HepG2 (cell line): ENCODE results near the gene TUT4. TPM values are rescaled to one million over a fixed set of nuclear protein-coding genes. Genes with fewer than 3 reads are reported as not detected.

Source experiments
- ARID2 ChIP-seq: sonication (generic); formaldehyde crosslinking; IDR thresholded peaks from 2 replicates; pipeline ENCODE4 v1.8.1; 2022; ENCODE audit warnings: mild to moderate bottlenecking, missing genetic modification reagents, borderline replicate concordance
- DPF2 ChIP-seq: sonication (generic); formaldehyde crosslinking; IDR thresholded peaks from 2 replicates; pipeline ENCODE4 v1.4.0; 2020; ENCODE audit warnings: mild to moderate bottlenecking, low read depth, missing genetic modification reagents, borderline replicate concordance
- TSC22D2 ChIP-seq: sonication (generic); formaldehyde crosslinking; IDR thresholded peaks from 2 replicates; pipeline ENCODE4 v1.5.1; 2020; ENCODE audit warnings: missing genetic modification reagents, mild to moderate bottlenecking, borderline replicate concordance
- ZMYM3 ChIP-seq: sonication (generic); formaldehyde crosslinking; IDR thresholded peaks from 2 replicates; pipeline ENCODE4 v1.5.1; 2020; ENCODE audit warnings: mild to moderate bottlenecking, missing genetic modification reagents
- ZNF264 ChIP-seq: sonication (generic); formaldehyde crosslinking; IDR thresholded peaks from 2 replicates; pipeline ENCODE4 v1.4.0; 2020; ENCODE audit warnings: missing genetic modification reagents
- polyA plus RNA-seq, 8 experiments: library from polyadenylated mRNA; depleted of rRNA in 3 of 8; stranded (reverse) in 7 of 8; unstranded in 1 of 8; fragments of >200 nt; fragmentation: Illumina TruSeq in 4 of 8; extraction: Trizol in 4 of 8; gene quantifications; 2 replicates each; pipeline versions ENCODE4 v1.2.1 to v1.2.3, GENCODE V29; 2011 to 2016; ENCODE audit warnings: low read depth in 4 of 8, missing spikeins in 1 of 8, mixed read lengths in 1 of 8; ENCODE audit not compliant: insufficient read depth in 1 of 8
- total RNA-seq, 5 experiments: library from RNA; depleted of rRNA; stranded (reverse); fragments of >200 nt; fragmentation: Illumina TruSeq; extraction: Trizol; gene quantifications; 2 replicates each; pipeline ENCODE4 v1.2.3, GENCODE V29; 2016; ENCODE audit warnings: low read depth in 1 of 5
- TF ChIP-seq, protein P1 (sequence below): sonication (generic); formaldehyde crosslinking; conservative IDR thresholded peaks from 2 replicates; pipeline ENCODE4 v1.8.0; 2022; ENCODE audit warnings: low read depth, missing genetic modification reagents
- TF ChIP-seq, protein P2 (sequence below): sonication (generic); formaldehyde crosslinking; IDR thresholded peaks from 2 replicates; pipeline ENCODE4 v1.4.0; 2020; ENCODE audit warnings: missing genetic modification reagents
- TF ChIP-seq, protein P3 (sequence below): sonication (generic); formaldehyde crosslinking; IDR thresholded peaks from 2 replicates; pipeline ENCODE4 v1.8.0; 2022; ENCODE audit warnings: mild to moderate bottlenecking, missing genetic modification reagents, borderline replicate concordance
- TF ChIP-seq, protein P4 (sequence below): sonication (generic); formaldehyde crosslinking; conservative IDR thresholded peaks from 2 replicates; pipeline ENCODE4 v1.4.0; 2020; ENCODE audit warnings: missing genetic modification reagents

TUT4 gene
- total and polyA plus RNA-seq, 2 of the 13 experiments (the other 11 are each of a cell fraction or from before 2014, with no cell fraction given): 44.7 to 53.5 TPM

DNA sequence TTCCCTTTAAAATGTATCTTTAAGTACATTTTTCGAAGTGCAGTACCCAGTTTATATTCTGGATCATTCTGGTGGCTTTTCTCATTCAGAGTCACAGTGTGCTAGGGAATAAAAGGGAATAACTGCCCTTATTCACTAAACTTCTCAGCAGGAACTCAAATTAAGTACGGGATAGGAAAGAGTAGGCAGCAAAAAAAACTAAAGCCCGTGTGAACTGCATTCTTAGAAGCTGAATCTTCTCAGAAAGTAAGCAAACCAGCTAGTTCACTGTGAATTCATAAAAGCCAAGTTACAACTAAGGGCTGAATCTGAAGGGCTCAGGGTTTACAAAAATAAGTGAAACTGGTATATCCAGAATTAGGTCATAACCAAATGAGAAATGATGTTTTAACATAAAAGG lies 126.5 kb downstream of the TUT4 start (continued):
- TF ChIP-seq DPF2 (CRISPR knock-in tag) (no peak), ZMYM3 (no peak), ZNF264 (CRISPR knock-in tag) (no peak), ARID2 (CRISPR knock-in tag) (no peak), TSC22D2 (no peak)
- TF ChIP-seq, protein P1, sequence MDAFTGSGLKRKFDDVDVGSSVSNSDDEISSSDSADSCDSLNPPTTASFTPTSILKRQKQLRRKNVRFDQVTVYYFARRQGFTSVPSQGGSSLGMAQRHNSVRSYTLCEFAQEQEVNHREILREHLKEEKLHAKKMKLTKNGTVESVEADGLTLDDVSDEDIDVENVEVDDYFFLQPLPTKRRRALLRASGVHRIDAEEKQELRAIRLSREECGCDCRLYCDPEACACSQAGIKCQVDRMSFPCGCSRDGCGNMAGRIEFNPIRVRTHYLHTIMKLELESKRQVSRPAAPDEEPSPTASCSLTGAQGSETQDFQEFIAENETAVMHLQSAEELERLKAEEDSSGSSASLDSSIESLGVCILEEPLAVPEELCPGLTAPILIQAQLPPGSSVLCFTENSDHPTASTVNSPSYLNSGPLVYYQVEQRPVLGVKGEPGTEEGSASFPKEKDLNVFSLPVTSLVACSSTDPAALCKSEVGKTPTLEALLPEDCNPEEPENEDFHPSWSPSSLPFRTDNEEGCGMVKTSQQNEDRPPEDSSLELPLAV (CRISPR knock-in tag): no peak
- TF ChIP-seq, protein P2, sequence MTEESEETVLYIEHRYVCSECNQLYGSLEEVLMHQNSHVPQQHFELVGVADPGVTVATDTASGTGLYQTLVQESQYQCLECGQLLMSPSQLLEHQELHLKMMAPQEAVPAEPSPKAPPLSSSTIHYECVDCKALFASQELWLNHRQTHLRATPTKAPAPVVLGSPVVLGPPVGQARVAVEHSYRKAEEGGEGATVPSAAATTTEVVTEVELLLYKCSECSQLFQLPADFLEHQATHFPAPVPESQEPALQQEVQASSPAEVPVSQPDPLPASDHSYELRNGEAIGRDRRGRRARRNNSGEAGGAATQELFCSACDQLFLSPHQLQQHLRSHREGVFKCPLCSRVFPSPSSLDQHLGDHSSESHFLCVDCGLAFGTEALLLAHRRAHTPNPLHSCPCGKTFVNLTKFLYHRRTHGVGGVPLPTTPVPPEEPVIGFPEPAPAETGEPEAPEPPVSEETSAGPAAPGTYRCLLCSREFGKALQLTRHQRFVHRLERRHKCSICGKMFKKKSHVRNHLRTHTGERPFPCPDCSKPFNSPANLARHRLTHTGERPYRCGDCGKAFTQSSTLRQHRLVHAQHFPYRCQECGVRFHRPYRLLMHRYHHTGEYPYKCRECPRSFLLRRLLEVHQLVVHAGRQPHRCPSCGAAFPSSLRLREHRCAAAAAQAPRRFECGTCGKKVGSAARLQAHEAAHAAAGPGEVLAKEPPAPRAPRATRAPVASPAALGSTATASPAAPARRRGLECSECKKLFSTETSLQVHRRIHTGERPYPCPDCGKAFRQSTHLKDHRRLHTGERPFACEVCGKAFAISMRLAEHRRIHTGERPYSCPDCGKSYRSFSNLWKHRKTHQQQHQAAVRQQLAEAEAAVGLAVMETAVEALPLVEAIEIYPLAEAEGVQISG (CRISPR knock-in tag): no peak
- TF ChIP-seq, protein P3, sequence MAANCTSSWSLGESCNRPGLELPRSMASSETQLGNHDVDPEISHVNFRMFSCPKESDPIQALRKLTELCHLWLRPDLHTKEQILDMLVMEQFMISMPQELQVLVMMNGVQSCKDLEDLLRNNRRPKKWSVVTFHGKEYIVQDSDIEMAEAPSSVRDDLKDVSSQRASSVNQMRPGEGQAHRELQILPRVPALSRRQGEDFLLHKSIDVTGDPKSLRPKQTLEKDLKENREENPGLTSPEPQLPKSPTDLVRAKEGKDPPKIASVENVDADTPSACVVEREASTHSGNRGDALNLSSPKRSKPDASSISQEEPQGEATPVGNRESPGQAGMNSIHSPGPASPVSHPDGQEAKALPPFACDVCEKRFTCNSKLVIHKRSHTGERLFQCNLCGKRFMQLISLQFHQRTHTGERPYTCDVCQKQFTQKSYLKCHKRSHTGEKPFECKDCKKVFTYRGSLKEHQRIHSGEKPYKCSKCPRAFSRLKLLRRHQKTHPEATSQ: no peak
- TF ChIP-seq, protein P4, sequence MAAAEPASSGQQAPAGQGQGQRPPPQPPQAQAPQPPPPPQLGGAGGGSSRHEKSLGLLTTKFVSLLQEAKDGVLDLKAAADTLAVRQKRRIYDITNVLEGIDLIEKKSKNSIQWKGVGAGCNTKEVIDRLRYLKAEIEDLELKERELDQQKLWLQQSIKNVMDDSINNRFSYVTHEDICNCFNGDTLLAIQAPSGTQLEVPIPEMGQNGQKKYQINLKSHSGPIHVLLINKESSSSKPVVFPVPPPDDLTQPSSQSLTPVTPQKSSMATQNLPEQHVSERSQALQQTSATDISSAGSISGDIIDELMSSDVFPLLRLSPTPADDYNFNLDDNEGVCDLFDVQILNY (CRISPR knock-in tag): no peak
